H7 (cell line): ENCODE results near the gene FAM227A. TPM values are rescaled to one million over a fixed set of nuclear protein-coding genes. Genes with fewer than 3 reads are reported as not detected.
"Not testable (repeated sequence)": the region's sequence is repeated elsewhere in the genome, so short reads cannot be mapped to it uniquely, and the experiment has no call there.

Experiments
- DNase-seq: peaks from one replicate; pipeline ENCODE4 v3.0.0; 2012
- H3K27me3 ChIP-seq: 2 replicates; pipeline ENCODE4 v1.6.0; 2011; ENCODE audit warnings: mild to moderate bottlenecking, low read length; ENCODE audit not compliant: control insufficient read depth, insufficient read depth
- H3K36me3 ChIP-seq: replicated peaks from 2 replicates; pipeline ENCODE4 v1.5.1; 2011; ENCODE audit warnings: low read length; ENCODE audit not compliant: control insufficient read depth, insufficient read depth
- H3K4me3 ChIP-seq: 2 replicates; pipeline ENCODE4 v1.5.1; 2011; ENCODE audit warnings: low read depth, mild to moderate bottlenecking, control low read depth, low read length, moderate library complexity; ENCODE audit not compliant: insufficient read depth
- total RNA-seq: library from RNA; depleted of rRNA; stranded (reverse); fragments of >200 nt; shearing (Covaris generic); gene quantifications from 2 replicates; pipeline ENCODE4 v1.2.3, GENCODE V29; 2014

Gene FAM227A
- total RNA-seq, 1 experiment from 2014 or later, result 3.8 TPM

DNA sequence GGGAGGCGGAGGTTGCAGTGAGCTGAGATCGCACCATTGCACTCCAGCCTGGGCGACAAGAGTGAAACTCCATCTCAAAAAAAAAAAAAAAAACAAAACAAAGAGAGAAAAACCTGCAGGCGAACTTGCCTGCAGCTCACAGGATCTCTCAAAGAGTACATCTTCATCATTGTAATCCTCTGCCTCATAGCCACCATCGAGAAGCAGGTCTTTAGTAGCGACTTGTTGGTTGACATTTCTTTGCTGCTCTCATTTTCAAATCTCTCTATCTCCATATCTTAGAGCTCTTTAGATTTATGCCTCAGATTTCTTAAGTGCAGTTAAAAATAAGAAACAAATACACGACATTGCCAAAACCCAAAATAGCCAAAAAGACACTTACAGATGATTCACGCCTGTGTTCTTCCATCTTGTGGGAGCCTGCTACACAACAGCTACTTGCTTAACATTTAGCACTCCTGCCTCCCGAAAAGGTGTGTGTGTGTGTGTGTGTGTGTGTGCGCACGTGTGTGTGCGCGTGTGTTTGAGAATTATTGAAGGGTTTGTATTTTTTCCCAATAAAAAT lies 14.6 kb downstream of the FAM227A start:
- DNase-seq, result no peak
- no peaks in the 10 kb centered on the region for H3K27me3 ChIP-seq
- H3K4me3 ChIP-seq, result no peak overlapping the region
- peaks cover 3% of the 10 kb centered on the region for H3K36me3 ChIP-seq

- H3K27me3 ChIP-seq, result no peaks in the 10 kb centered on the region
- peaks cover 3% of the 10 kb centered on the region; the same call in 1 of the 2 replicates for H3K36me3 ChIP-seq
- DNase-seq, result no peak
- H3K4me3 ChIP-seq, result no peak overlapping the region
These were observed 17.5 kb downstream of the FAM227A start for GRCh38 chr22:38638728-38639127.

GRCh38 chr22:38638216-38638615 lies 18.0 kb downstream of the FAM227A start:
- DNase-seq, result no peak
- H3K27me3 ChIP-seq, result no peaks in the 10 kb centered on the region
- peaks cover 3% of the 10 kb centered on the region; the same call in 1 of the 2 replicates for H3K36me3 ChIP-seq
- H3K4me3 ChIP-seq, result no peak overlapping the region

GRCh38 chr22:38632528-38632927 lies 23.7 kb downstream of the FAM227A start:
- peaks cover under 1% of the 10 kb centered on the region; the same call in 1 of the 2 replicates for H3K36me3 ChIP-seq
- no peak for DNase-seq
- no peaks in the 10 kb centered on the region for H3K27me3 ChIP-seq
- no peak overlapping the region for H3K4me3 ChIP-seq

- Histone ChIP-seq H3K4me3 (no peak overlapping the region), H3K27me3 (no peaks in the 10 kb centered on the region), H3K36me3 (no peaks in the 10 kb centered on the region)
- no peak for DNase-seq
These were observed 24.5 kb downstream of the FAM227A start for GRCh38 chr22:38631724-38632123.

DNA sequence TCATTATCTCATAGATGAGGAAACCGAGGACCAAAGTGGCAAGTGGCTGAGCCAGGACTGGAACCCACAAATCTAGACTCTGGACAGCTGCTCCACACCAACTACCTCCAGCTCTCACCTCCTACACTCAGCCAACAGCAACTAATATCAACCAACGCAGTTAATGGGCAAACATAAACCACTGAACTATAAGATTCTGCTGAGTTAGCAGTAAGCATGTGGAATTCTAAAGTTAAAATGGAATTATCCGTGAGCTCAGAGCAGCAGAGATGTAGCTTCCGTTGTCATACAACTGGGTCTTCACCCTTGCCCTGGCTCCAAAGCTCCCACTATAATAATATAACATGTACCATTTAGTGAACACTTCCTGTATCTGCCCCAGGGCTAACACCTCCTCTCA lies 27.1 kb downstream of the FAM227A start:
- Histone ChIP-seq H3K36me3 (no peaks in the 10 kb centered on the region), H3K4me3 (no peak overlapping the region), H3K27me3 (no peaks in the 10 kb centered on the region)
- no peak for DNase-seq

GRCh38 chr22:38628444-38628843 lies 27.7 kb downstream of the FAM227A start:
- no peak for DNase-seq

DNA sequence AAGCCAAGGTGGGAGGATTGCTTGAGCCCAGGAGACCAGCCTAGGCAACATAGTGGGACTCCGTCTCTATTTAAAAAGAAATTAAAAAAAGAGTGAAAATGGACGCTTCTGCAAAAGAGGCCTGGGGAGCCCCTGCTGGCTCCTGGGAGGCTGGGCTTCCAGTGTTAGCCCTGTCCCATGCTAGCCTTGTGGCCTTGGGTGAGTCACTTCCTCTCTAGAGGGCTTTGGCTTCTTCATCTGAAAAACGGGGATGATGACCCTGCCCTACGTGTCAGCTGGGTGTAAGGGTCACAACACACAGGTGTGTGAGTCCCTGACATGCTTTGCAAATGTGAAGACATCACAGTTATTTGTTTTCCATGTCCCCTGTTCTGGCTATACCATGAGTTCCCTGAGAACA lies 32.8 kb downstream of the FAM227A start:
- H3K4me3 ChIP-seq, result no peak overlapping the region
- no peaks in the 10 kb centered on the region for H3K27me3 ChIP-seq
- no peak for DNase-seq
- H3K36me3 ChIP-seq, result no peaks in the 10 kb centered on the region; the same call in 1 of the 2 replicates

More at GRCh38 chr22:38628444-38628843, 27.7 kb downstream of the FAM227A start:
- H3K4me3 ChIP-seq, result no peak overlapping the region
- H3K27me3 ChIP-seq, result no peaks in the 10 kb centered on the region
- no peaks in the 10 kb centered on the region for H3K36me3 ChIP-seq

- Histone ChIP-seq H3K36me3 (no peaks in the 10 kb centered on the region; the same call in 1 of the 2 replicates), H3K27me3 (no peaks in the 10 kb centered on the region), H3K4me3 (no peak overlapping the region)
- no peak for DNase-seq
These were observed 37.5 kb downstream of the FAM227A start for GRCh38 chr22:38618682-38619081.

DNA sequence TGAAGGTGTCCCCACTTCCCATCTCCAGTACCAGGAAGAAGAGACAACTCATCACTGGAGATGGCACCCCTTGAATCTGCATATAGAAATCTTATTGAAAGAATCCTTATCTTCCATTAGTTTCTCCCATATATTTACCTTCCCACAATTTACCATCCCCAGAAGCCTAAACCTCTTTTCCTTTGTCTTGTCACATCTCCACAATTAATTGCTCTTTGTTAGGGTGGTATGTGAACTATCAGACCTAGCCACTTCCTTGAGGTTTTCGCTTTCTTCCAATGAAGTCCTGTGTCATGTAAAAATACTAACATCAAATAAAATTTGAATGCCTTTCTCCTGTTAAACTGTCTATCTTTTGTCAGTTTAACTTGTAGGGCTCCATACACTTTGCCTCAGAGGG lies 37.9 kb downstream of the FAM227A start:
- Histone ChIP-seq H3K27me3 (no peaks in the 10 kb centered on the region), H3K36me3 (no peaks in the 10 kb centered on the region; the same call in 1 of the 2 replicates), H3K4me3 (no peak overlapping the region)
- DNase-seq, result no peak

GRCh38 chr22:38615064-38615405 lies 41.2 kb downstream of the FAM227A start:
- not testable (repeated sequence) for DNase-seq, H3K27me3 ChIP-seq

DNA sequence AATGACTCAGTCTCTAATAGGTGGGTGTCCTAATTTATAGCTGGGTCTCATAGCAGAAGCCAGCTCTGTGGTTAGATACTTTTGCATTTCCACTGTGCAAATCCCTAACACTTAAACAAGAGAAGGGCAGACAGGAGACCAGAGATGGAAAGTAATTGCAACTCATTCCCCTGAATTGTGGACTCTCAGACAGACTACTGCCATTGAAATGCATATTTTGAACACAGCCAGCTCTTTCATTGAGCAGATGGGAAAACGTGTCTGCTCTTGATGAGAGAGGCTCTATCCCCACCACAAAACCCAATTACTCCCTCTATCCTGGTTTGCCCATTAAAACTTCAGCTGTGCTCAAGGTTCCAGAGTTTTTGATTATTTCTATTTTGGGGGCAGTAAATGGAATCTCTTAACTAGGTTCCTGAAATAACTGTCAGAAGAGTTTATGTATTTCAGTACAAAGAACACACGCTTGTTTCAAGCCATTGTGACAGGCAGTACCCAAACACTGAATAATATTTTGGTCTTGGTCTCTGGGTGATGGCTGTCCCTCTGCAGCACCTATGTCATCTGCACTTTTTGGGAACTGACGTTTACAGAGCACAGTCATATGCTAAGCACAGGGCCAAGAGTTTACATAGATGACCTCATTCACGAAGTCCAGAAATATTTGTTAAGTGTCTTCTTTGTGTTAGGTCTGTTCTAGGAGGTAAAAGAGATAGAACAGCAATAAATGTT lies 41.7 kb downstream of the FAM227A start:
- no peak for DNase-seq
- H3K36me3 ChIP-seq, result no peaks in the 10 kb centered on the region; the same call in 1 of the 2 replicates
- H3K27me3 ChIP-seq, result no peaks in the 10 kb centered on the region
- H3K4me3 ChIP-seq, result no peak overlapping the region

More at GRCh38 chr22:38615064-38615405, 41.2 kb downstream of the FAM227A start:
- not testable (repeated sequence) for H3K4me3 ChIP-seq, H3K36me3 ChIP-seq

GRCh38 chr22:38613588-38613987 lies 42.6 kb downstream of the FAM227A start:
- H3K36me3 ChIP-seq, result no peaks in the 10 kb centered on the region
- no peak for DNase-seq
- H3K27me3 ChIP-seq, result no peaks in the 10 kb centered on the region
- H3K4me3 ChIP-seq, result no peak overlapping the region

DNA sequence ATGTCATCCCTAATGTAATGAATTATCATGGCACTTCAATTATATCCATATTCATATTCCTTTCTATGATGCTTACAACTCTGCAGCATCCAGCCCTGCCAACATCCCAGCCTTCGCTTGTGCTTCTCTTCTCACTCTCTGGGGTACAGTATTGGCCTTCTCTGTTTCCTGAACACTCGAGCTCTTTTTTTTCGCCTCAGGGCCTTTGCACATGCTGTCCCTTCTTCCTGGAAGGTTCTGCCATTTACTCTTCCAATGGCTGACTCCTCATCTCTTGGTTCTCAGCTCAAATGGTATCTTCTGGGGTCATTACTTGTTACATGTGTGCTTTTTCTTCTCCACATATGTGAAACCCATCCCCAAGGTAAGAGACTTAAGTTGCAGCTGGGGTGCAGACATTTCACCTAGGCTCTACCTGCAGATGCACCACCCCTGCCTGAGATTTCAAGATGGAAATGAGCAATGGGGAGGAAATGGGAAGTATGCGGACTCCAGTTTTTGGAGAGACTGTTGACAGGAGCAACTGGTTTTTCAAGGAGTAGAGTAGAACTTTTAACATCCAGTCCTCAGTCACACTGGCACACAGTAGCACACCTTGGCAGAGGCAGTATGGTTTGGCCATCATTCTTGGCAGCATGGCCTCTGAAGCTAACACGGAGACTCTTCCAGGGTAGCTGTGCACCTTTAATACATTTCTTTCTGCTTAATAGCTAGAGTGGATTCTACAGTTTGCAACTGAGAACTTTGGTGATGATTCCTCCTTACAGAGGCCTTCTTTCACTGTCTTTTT lies 43.8 kb downstream of the FAM227A start:
- Histone ChIP-seq H3K4me3 (no peak overlapping the region), H3K27me3 (no peaks in the 10 kb centered on the region), H3K36me3 (no peaks in the 10 kb centered on the region)
- no peak for DNase-seq

- Histone ChIP-seq H3K27me3 (no peaks in the 10 kb centered on the region), H3K4me3 (no peak overlapping the region)
- DNase-seq, result no peak
These were observed 44.6 kb downstream of the FAM227A start for GRCh38 chr22:38611559-38611958.

More at GRCh38 chr22:38611559-38611958, 44.6 kb downstream of the FAM227A start:
- H3K36me3 ChIP-seq, result no peaks in the 10 kb centered on the region
